GM12865 (cell line): Measurements from ENCODE around the gene NFRKB.
"Not testable (repeated sequence)": the region's sequence is repeated elsewhere in the genome, so short reads cannot be mapped to it uniquely, and the experiment has no call there.

Source experiments
- DNase-seq: peaks from one replicate; pipeline ENCODE4 v3.0.0; 2010; ENCODE audit warnings: low read depth
- H3K4me3 ChIP-seq: 2 replicates; pipeline ENCODE4 v1.5.1; 2011; ENCODE audit warnings: mild to moderate bottlenecking, low read depth, low read length, control low read depth
- TF ChIP-seq, protein P1 (sequence below): IDR thresholded peaks from 2 replicates; pipeline ENCODE4 v1.5.1; 2011; ENCODE audit warnings: low read length, control low read depth, low read depth, inconsistent platforms; ENCODE audit not compliant: insufficient read depth; ENCODE audit errors: missing control alignments

Gene NFRKB

DNA sequence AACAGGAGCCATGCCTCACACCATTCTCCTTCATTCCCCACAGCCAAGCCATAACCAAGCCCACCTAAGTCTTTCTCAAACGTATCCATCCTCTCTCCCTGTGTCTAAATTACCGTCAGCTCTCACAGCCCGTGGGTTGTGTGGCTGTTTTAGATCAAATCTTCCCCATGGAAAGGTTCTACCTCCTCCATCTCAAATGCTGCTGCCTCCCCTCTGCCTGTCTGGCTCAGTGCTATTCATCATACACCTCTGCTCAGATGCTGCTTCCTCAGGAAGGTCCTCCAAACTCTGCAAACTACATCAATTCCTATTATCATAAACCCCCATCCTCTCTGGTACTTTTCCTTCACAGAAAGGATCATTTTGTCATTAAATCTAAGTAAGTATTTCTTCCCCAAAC is 15.1 kb downstream of the NFRKB start:
- no peak for DNase-seq
- TF ChIP-seq, protein P1, sequence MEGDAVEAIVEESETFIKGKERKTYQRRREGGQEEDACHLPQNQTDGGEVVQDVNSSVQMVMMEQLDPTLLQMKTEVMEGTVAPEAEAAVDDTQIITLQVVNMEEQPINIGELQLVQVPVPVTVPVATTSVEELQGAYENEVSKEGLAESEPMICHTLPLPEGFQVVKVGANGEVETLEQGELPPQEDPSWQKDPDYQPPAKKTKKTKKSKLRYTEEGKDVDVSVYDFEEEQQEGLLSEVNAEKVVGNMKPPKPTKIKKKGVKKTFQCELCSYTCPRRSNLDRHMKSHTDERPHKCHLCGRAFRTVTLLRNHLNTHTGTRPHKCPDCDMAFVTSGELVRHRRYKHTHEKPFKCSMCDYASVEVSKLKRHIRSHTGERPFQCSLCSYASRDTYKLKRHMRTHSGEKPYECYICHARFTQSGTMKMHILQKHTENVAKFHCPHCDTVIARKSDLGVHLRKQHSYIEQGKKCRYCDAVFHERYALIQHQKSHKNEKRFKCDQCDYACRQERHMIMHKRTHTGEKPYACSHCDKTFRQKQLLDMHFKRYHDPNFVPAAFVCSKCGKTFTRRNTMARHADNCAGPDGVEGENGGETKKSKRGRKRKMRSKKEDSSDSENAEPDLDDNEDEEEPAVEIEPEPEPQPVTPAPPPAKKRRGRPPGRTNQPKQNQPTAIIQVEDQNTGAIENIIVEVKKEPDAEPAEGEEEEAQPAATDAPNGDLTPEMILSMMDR: no peak
- no peak overlapping the region for H3K4me3 ChIP-seq

GRCh38 chr11:129871914-129872313 is 23.5 kb downstream of the NFRKB start:
- TF ChIP-seq, protein P1: no peak
- H3K4me3 ChIP-seq: no peak overlapping the region
- no peak for DNase-seq

DNA sequence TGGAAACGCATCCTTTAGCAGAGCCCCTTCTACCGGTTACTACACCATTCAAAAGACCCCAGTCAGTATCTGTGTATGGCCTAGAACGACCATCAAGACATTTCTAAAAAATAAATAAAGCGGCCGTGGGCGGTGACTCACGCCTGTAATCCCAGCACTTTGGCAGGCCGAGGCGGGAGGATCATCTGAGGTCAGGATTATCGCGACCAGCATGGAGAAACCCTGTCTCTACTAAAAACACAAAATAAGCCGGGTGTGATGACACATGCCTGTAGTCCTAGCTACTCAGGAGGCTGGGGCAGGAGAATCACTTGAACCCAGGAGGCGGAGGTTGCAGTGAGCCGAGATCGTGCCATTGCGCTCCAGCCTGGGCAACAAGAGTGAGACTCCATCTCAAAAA is 26.8 kb downstream of the NFRKB start:
- not testable (repeated sequence) for H3K4me3 ChIP-seq, DNase-seq

GRCh38 chr11:129866311-129866710 is 29.1 kb downstream of the NFRKB start:
- no peak overlapping the region for H3K4me3 ChIP-seq
- TF ChIP-seq, protein P1: no peak
- DNase-seq: no peak

GRCh38 chr11:129865701-129866100 is 29.7 kb downstream of the NFRKB start:
- H3K4me3 ChIP-seq: no peak overlapping the region
- no peak for DNase-seq
- TF ChIP-seq, protein P1: no peak

DNA sequence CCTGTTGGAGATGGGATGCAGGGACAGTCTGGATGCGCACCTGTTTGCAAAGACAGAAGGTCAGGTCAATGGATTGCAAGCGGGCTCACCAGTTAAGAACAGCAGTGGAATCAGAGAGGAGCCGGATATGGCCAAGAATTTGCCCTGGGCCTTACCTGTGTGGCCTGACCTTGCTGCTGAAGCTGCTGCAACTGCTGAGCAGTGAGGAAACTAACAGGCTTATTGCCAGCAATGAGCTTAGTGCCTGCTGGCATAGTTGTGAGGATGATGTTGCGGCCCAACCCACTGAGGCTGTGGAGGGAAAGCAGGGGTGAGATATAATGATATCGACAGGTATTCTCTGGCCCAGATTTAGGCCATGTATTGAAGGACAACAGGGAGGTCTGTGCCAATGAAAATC is 30.6 kb downstream of the NFRKB start:
- TF ChIP-seq, protein P1: no peak
- no peak overlapping the region for H3K4me3 ChIP-seq
- no peak for DNase-seq

DNA sequence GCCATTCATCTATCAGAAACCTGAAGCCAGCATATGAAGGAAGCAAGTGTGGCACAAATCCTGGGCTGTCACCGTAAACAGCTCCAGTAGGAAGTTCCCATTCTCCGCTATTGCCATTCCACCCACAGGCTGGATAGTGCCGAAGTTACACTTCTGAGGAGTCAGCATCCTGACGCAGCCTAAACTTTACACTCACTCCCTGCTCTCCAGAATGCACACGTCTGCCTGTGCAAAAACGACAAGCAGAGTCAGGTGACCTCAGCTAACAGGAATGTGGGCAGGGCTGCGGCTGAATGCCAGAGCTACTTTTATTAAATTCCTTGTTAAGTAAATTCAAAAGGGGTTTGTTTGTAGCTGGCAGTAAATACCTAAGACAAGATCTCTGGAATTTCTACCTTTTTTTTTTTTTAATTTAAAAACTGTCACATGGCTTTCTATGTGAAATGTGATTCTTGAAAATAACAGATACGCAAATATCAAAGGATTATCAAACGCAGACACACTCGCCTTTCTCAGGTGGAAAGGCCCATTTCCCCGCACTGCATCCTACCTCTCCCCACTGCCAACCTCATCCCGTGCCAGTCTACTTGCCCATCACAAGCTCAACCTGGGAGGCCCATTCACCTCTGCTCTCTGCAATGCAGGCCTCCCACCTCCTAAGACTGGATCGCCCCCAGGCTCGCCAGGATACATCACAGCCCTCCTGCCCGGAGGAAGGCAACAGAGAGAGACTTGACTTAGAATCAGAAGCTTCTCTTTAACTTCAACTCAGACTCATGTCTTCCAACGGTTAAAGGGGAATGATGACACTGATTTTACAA is 33.5 kb downstream of the NFRKB start:
- H3K4me3 ChIP-seq: no peak overlapping the region
- TF ChIP-seq, protein P1: no peak
- no peak for DNase-seq
